A549 (cell line): Measurements from ENCODE around the gene GGCX.

ENCODE experiments used
- CTCF ChIP-seq: fragments of >200 bp; sonication (Bioruptor Twin); formaldehyde crosslinking; IDR thresholded peaks from 3 replicates; pipeline ENCODE4 v1.5.1; 2016
- ZFP36 ChIP-seq: fragments of 450-650 bp; IDR thresholded peaks from 2 replicates; pipeline ENCODE4 v1.6.1; 2014; ENCODE audit warnings: borderline replicate concordance; ENCODE audit not compliant: partially characterized antibody

- TF ChIP-seq ZFP36 (no peak), CTCF (no peak)
These were observed 58.6 kb downstream of the GGCX start for GRCh38 chr2:85502720-85503119.
